Activated CD4-positive, CD25-positive, alpha-beta regulatory T cell (primary cell): ENCODE measurements around the gene AUTS2.

ENCODE experiments used
- DNase-seq, 4 experiments: peaks; one replicate each; lab custom pipeline; 2025; lab: John Stamatoyannopoulos, UW

The AUTS2 gene

DNA sequence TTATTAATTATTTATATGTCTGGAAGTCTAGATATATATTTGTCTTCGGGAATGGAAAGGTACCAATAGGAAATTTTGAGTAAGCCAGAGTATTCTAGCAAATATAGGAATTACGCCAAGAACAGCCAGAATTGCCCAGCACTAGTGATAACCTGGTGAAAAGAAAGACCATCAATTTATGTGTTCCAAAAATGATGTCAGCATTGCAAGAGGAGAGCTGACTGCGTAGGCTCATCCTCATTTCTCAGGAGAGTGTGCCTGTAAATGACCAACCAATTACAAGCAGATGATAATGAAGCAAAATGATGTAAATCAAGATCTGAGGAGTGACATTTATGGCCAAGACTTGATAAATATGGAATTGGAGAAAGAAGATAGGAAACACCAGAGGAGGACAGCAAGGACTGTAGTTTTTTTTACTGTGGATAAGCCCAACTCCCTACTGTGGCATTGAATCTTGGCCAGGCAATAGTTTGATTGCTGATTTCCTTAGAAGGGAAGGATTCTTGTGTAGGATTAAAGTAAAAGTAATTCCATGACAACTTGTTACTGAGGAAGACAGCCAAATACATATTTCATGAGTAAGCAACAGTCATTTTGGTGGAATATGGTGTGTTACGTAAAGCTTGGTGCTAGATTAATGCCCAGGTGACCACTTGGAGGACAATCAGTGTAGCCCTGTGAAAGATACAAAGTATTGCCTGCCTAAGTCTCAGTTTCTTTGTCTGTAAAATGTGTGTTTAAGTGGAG, 590.8 kb downstream of the AUTS2 start:
- DNase-seq, result no peak

DNA sequence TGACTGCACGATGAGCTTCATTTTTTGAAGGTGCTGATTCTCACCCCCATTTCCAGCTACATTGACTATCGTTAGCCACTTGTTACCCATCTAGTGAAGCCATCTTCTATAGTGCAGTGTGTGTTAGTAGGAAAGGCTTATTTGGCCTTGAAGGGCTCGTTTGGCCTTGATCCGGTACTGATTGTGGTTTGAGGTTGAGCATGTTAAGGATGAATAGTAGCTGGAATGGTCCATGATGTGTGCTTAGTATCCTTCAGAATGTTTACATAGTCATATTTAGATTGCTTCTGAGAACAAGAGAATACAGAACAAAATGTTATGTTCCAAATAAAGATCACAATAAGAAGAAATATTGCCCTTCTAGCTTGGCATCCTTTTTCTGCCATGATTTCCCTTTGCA, 591.5 kb downstream of the AUTS2 start:
- DNase-seq, result no peak

- DNase-seq, result no peak
These were observed 592.0 kb downstream of the AUTS2 start for GRCh38 chr7:70190281-70190680.

GRCh38 chr7:70193514-70193913, 595.2 kb downstream of the AUTS2 start:
- no peak for DNase-seq

- DNase-seq, result no peak
These were observed 610.2 kb downstream of the AUTS2 start for GRCh38 chr7:70208236-70209063.

DNA sequence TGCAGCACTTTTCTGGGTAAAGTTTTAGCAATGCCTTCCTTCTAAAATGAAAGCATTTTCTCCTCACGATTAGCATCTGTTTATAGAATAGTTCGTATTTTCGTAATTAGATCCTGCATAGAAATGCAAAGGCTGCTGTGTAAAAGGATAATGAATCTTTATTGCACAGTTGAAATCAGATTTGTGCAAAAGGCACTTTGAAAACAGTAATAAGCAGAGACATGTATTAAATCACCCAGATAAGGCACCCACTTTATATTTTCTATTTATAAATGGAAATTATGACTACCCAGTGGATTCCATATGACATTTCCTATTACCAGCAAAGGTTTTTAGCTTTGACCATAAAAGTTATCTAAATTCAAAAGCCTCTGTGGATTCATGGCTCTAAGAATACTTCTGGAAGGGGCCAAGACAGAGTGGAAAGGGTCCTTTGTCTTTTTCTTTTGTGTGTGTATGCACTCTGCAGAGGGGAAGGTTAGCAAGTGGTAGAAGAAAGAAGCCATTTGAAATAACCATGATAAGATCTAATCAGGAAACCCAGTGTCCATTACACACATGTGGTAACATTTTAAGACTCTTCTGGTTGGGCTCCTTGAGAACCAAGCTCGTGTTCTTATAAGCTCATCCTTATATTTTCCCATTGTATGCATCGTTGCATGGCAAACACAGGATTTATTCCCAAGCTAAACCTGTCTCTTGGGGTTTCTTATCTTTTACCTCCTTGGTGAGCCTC, 612.1 kb downstream of the AUTS2 start:
- DNase-seq, result no peak

- DNase-seq, result no peak
These were observed 612.6 kb downstream of the AUTS2 start for GRCh38 chr7:70210936-70211310.

- no peak for DNase-seq
These were observed 614.0 kb downstream of the AUTS2 start for GRCh38 chr7:70212281-70212680.

DNA sequence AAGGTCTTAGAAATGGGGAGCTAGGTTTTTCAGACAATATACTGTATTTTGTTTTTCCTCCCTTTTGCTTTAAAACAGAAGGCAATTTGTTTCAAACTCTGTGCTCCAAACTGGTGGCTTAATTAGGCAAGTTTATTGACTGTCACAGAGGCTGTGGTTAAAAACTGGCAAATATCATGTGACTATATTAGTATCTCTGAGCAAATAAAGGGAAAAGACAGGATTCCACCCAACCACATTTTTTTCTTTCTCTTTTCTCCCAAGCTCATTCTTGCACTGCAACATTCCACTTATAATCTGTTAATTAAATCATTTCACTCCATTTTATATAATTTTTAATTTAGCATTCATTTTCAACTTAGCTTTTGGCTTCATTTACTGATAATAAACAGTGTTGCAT, 615.8 kb downstream of the AUTS2 start:
- DNase-seq, result no peak

- DNase-seq, result no peak
These were observed 617.2 kb downstream of the AUTS2 start for GRCh38 chr7:70215491-70215890.

DNA sequence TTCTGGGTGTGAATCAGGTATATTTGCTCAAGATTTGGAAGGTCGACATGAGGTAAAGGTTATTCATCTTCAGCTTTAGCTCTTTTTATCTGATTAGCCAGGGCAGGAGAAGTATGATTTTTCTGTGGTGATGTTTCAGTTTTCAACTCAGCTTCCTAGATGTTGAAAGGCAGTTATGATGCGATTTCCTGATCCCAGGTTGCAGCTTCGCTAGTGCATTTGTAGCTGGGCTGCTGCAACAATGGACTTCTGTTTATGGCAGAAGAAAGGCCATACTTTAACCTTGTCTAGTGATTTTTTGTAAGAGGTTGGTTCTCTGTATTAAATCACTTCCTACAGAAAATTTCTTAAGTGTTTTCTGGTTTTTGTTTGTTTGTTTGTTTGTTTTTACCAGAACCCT, 619.3 kb downstream of the AUTS2 start:
- DNase-seq, result no peak

GRCh38 chr7:70218006-70218405, 619.7 kb downstream of the AUTS2 start:
- DNase-seq, result no peak

DNA sequence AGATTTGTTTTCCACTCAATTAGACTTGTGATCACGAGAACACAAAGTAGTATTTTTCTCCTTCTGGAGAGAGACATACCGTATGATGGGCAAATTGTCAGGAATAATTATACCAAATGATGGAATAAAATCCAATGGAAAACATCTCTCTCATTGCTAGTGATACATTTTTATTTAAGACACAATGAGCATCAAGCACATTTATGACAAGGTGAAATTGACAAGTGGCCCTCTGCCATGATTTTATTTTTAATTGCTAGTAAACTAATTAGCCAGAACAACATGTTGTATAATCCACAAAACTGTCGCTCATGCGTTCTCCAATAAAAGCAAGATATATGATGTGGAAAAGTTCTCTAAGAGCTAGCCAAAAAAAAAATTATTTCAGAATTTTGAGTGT, 620.8 kb downstream of the AUTS2 start:
- no peak for DNase-seq

DNA sequence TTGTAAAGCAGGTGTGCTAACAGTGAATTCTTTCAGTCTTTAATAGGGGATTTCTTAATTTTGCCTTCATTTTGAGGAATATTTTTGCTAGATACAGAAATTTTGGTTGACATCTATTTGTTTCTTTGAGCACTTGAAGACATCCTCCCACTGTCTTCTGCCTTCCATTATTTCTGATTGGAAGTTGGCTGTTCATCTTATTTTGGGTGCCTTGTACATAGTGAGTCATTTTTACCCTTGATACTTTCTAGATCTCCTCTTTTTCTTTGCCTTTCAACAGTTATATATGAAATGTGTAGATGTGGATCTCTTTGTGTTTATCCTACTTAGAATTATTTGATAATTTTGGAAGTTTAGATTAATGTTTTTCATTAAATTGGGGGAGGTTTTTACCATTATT, 631.0 kb downstream of the AUTS2 start:
- no peak for DNase-seq

- no peak for DNase-seq
These were observed 632.5 kb downstream of the AUTS2 start for GRCh38 chr7:70230761-70231160.

DNA sequence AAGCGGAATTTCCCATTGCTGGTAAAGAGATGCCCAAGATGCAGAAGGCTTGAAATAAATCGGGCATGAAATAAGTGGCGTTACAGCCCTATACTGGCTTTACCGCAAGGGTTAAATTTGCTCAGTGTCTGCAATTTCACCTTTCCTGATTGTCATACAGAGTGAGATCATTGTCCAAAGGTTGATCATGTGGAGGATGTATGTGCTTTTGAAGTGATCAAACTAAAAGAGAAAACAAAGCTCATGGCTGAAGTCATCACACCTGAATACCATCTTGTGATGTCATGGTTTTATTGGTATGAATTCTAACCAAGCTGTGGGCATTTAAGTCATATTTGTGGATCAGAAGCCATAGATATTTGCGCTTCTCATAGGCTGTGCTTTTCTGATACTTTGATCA, 635.5 kb downstream of the AUTS2 start:
- DNase-seq, result no peak

- DNase-seq, result no peak
These were observed 639.0 kb downstream of the AUTS2 start for GRCh38 chr7:70237256-70237655.

DNA sequence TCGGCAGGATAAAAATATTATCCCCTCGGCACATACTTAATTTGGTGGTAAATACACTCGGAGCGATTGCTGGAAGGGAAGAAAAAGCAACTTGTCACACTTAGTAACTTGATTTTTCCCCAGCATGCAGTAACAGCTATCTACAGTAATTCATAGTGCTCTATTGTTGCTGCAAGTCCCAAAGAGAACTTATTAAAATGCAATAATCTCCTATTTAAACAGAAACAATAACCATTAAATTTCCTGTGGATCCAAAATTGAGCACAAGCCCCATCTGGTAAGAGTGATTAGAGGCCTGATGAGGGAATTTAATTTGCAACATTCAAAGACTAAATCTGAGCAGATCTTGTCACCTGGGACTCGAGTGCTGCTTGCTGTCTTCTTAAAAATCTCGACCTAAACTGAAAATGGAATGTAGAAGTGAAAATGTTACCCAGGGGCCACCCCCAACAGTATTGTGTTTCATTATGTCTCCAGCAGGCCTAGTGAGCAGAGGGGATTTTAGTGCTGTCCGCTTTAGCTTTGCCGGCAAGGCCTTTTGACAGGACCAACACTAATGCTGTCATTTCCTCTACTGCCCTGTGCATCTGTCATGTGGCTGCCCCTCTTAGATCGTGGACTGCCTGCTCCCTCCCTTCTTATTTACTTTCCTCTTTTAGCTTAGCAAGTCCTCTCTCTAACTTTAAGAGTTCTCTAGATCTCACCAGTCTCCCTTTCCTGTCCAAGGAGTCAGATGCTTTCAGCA, 639.7 kb downstream of the AUTS2 start:
- no peak for DNase-seq

- no peak for DNase-seq
These were observed 641.6 kb downstream of the AUTS2 start for GRCh38 chr7:70239918-70240317.

GRCh38 chr7:70240873-70241272, 642.6 kb downstream of the AUTS2 start:
- no peak for DNase-seq

DNA sequence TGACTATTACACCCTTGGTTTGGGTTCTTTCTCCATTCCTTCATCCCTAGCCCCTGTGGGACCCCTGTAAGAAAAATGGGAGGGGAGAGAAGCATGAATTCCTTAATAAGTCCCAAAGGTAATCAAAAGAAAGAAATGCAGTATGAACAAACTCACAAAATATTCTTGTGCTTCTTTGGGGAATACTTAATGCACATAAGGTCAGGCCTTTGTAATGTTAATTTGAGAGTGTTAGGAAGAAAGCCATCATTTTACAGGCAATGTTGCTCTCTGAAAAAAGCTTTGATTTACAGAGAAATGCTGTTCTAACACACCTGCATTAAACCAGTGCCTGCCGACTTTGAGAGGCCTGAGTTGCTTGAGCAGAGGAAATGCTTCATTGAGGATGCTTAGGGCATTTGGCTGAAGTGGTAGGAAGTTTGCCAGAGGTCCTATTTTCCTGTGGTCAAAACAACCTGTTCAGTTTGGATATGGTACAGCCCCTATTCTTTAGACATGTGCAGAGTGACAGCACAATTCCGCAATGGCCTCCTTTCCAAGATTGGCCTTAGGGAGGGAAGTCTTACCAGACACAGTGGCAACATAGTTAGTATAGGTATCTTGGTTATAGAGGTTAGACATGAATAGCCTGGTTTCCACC, 643.4 kb downstream of the AUTS2 start:
- DNase-seq, result no peak

DNA sequence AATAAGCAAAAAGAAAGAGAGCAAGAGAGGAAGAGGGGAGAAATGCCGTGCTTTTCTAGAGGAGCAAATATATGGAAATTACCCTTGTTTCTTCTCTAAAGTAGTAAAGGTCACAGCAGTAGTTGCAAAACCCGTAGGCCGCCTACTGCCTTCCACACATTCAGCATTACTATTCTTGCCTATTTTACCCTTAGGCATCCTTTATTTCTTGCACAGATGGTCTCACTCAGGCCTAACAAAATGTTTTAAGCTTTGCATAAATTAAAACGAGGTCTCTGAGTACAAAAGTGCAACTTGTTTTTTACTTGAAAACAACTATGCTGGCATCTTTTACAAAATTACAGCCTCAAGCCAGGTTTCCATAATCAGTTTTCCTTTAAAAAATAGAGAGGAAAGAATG, 644.6 kb downstream of the AUTS2 start:
- no peak for DNase-seq
